ENCODE data around the gene TACO1.

DNA sequence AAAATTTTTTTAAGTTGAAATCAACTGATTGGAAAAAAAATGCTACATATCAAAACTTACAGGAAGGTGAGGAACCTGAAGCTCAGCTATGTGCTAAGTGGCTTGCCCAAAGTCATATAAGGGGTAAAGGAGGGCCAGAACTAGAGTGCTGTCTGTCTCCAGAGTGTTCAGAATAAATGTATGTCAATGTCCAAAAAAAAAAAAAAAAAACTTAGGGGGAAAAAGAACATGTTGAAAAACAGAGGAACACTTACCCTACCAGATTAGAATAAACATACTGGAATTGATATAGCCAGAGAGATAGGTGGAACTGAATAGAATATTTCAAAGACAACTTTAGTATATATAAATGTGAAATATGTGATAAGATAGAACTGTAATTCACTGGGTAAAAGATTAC is 38.9 kb upstream of the TACO1 start:
- TF ChIP-seq, protein P1, sequence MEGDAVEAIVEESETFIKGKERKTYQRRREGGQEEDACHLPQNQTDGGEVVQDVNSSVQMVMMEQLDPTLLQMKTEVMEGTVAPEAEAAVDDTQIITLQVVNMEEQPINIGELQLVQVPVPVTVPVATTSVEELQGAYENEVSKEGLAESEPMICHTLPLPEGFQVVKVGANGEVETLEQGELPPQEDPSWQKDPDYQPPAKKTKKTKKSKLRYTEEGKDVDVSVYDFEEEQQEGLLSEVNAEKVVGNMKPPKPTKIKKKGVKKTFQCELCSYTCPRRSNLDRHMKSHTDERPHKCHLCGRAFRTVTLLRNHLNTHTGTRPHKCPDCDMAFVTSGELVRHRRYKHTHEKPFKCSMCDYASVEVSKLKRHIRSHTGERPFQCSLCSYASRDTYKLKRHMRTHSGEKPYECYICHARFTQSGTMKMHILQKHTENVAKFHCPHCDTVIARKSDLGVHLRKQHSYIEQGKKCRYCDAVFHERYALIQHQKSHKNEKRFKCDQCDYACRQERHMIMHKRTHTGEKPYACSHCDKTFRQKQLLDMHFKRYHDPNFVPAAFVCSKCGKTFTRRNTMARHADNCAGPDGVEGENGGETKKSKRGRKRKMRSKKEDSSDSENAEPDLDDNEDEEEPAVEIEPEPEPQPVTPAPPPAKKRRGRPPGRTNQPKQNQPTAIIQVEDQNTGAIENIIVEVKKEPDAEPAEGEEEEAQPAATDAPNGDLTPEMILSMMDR (IDR thresholded peaks at IDR 0.05), result no peak
- no peak for TF ChIP-seq ZFX (IDR thresholded peaks at IDR 0.05; ENCODE audit: borderline replicate concordance)

All from 22Rv1 (cell line).